Smooth muscle cell (in vitro differentiated cells): ENCODE measurements around the gene ITGA2. TPM values are rescaled to one million over a fixed set of nuclear protein-coding genes. Genes with fewer than 3 reads are reported as not detected.
A peak's percentile ranks its signal among the peaks of the same experiment; 100 is the strongest.

Experiments
- DNase-seq: peaks from one replicate; lab custom pipeline; 2025; ENCODE audit not compliant: unreplicated experiment; lab: John Stamatoyannopoulos, UW
- H2AFZ ChIP-seq: fragments of 200-600 bp; sonication (generic); 2 replicates; pipeline ENCODE4 v1.6.0; 2016; ENCODE audit warnings: antibody characterized with exemption, low read depth, mild to moderate bottlenecking
- H3F3A ChIP-seq: fragments of 200-600 bp; sonication (generic); 2 replicates; pipeline ENCODE4 v1.6.0; 2017; ENCODE audit warnings: antibody characterized with exemption, low read depth
- H3K27ac ChIP-seq: fragments of 200-600 bp; sonication (generic); 2 replicates; pipeline ENCODE4 v1.5.1; 2016; ENCODE audit warnings: low read depth, mild to moderate bottlenecking
- H3K27me3 ChIP-seq: fragments of 200-600 bp; sonication (generic); 2 replicates; pipeline ENCODE4 v1.6.1; 2016; ENCODE audit warnings: low read depth, mild to moderate bottlenecking
- H3K36me3 ChIP-seq: fragments of 200-600 bp; sonication (generic); 2 replicates; pipeline ENCODE4 v1.5.1; 2016; ENCODE audit warnings: low read depth
- H3K4me1 ChIP-seq: fragments of 200-600 bp; sonication (generic); 2 replicates; pipeline ENCODE4 v1.5.1; 2016; ENCODE audit warnings: low read depth
- H3K4me2 ChIP-seq: fragments of 200-600 bp; sonication (generic); 2 replicates; pipeline ENCODE4 v1.6.0; 2016; ENCODE audit warnings: mild to moderate bottlenecking
- H3K4me3 ChIP-seq: fragments of 200-600 bp; sonication (generic); 2 replicates; pipeline ENCODE4 v1.5.1; 2016; ENCODE audit warnings: mild to moderate bottlenecking
- H3K79me2 ChIP-seq: fragments of 200-600 bp; sonication (generic); 2 replicates; pipeline ENCODE4 v1.6.0; 2016; ENCODE audit warnings: low read depth, mild to moderate bottlenecking
- H3K9ac ChIP-seq: fragments of 200-600 bp; sonication (generic); 2 replicates; pipeline ENCODE4 v1.6.0; 2016; ENCODE audit warnings: low read depth
- H3K9me3 ChIP-seq: fragments of 200-600 bp; sonication (generic); replicated peaks from 2 replicates; pipeline ENCODE4 v1.5.1; 2016; ENCODE audit warnings: low read depth
- H4K20me1 ChIP-seq: fragments of 200-600 bp; sonication (generic); 2 replicates; pipeline ENCODE4 v1.6.0; 2016; ENCODE audit warnings: low read depth
- WGBS: methylation state at CpG from one replicate; pipeline ENCODE4 v1.1.7; 2016; ENCODE audit warnings: low lambda C conversion rate; 5-methylcytosine and 5-hydroxymethylcytosine counted together
- polyA plus RNA-seq: library from polyadenylated mRNA; unstranded; fragments of >200 nt; fragmentation: Nextera tagmentation; extraction: Ambion mirVana; gene quantifications from 2 replicates; pipeline ENCODE4 v1.2.1, GENCODE V29; 2016
- total RNA-seq: library from RNA; depleted of rRNA; stranded (reverse); fragments of >200 nt; gene quantifications from 2 replicates; pipeline ENCODE4 v1.2.3, GENCODE V29; 2014
- TF ChIP-seq, protein P1 (sequence below): fragments of 200-600 bp; sonication (generic); IDR thresholded peaks from 2 replicates; pipeline ENCODE4 v1.5.1; 2017; ENCODE audit warnings: borderline replicate concordance, mild to moderate bottlenecking, antibody characterized with exemption; ENCODE audit not compliant: insufficient read depth, poor library complexity, severe bottlenecking

The ITGA2 gene
- total and polyA plus RNA-seq, 2 experiments from 2014 or later = 1.5 to 19.2 TPM

DNA sequence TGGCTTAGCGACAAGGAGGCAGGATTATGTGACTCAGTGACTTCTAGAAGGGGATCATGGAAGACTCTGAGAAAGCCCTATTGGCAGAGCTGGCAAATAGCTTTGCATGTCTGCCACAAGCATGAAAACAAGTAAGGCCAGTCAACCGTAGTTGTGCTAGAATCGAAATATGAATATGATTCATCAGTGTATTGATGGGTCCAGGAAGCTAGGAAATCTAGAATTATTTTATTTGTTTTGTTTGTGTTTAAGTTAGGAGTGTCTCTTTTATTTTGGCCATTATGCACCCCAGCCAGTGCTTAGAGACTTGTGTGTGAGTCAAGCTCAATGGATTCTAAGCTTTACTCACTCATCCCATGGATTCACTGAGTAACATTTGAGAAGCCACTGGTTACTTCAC lies 3.8 kb upstream of the ITGA2 start:
- TF ChIP-seq, protein P1, sequence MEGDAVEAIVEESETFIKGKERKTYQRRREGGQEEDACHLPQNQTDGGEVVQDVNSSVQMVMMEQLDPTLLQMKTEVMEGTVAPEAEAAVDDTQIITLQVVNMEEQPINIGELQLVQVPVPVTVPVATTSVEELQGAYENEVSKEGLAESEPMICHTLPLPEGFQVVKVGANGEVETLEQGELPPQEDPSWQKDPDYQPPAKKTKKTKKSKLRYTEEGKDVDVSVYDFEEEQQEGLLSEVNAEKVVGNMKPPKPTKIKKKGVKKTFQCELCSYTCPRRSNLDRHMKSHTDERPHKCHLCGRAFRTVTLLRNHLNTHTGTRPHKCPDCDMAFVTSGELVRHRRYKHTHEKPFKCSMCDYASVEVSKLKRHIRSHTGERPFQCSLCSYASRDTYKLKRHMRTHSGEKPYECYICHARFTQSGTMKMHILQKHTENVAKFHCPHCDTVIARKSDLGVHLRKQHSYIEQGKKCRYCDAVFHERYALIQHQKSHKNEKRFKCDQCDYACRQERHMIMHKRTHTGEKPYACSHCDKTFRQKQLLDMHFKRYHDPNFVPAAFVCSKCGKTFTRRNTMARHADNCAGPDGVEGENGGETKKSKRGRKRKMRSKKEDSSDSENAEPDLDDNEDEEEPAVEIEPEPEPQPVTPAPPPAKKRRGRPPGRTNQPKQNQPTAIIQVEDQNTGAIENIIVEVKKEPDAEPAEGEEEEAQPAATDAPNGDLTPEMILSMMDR = no peak
- H3K36me3 ChIP-seq = no peaks in the 10 kb centered on the region
- H3K9me3 ChIP-seq = no peaks in the 10 kb centered on the region
- H3K27ac ChIP-seq = peak overlapping the region; percentile 62
- H3K27me3 ChIP-seq = no peaks in the 10 kb centered on the region
- 85% methylated on average over 3 of the region's 3 CpGs for WGBS
- H4K20me1 ChIP-seq = no peaks in the 10 kb centered on the region
- H3F3A ChIP-seq = peaks cover 3% of the 10 kb centered on the region
- peaks cover 12% of the 10 kb centered on the region for H3K4me1 ChIP-seq
- no peak overlapping the region for H3K9ac ChIP-seq
- H3K4me3 ChIP-seq = no peak overlapping the region
- no peak overlapping the region for H2AFZ ChIP-seq
- no peak for DNase-seq
- H3K4me2 ChIP-seq = no peak overlapping the region
- no peaks in the 10 kb centered on the region for H3K79me2 ChIP-seq

DNA sequence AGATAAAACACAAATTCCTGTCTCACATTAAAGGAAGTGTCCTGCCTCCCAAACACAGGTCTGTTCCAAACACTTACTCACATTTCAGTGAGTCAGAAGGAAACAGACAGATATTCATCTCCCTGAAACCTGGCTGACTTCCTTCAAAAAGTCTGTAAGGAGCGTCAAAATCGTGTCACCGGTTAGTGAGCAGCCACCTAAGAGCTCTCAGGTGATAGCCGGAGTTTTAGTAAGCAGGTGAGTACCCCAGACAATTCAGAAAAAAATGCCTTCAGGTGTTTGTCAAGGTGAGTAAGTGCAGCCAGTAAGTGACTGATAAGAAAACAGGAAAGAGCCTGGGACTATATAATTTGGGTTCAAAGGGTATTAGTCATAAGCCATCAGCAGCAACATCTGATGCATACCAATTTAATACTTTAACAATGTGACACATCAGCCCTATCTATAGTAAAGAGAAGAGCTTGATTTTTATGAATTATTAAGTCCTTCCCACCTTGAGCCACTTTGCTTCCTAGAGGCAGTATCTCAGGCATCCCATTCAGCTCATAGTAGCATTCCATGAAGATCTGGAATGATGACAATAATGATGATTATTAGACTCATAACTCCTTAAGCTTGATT lies 1.3 kb upstream of the ITGA2 start:
- Histone ChIP-seq H3K9me3 (no peaks in the 10 kb centered on the region), H3K27ac (peak overlapping the region; percentile 87), H3K27me3 (no peaks in the 10 kb centered on the region), H3K4me3 (no peak overlapping the region), H3K36me3 (no peaks in the 10 kb centered on the region), H2AFZ (no peak overlapping the region), H3K4me1 (peaks cover 20% of the 10 kb centered on the region), H3F3A (peaks cover 3% of the 10 kb centered on the region), H4K20me1 (no peaks in the 10 kb centered on the region), H3K4me2 (peak overlapping the region; percentile 97), H3K79me2 (peaks cover 4% of the 10 kb centered on the region), H3K9ac (peak overlapping the region; percentile 55)
- whole genome bisulfite sequencing = 47% methylated on average over 4 of the region's 4 CpGs
- no peak for DNase-seq
- TF ChIP-seq, protein P1 = no peak

DNA sequence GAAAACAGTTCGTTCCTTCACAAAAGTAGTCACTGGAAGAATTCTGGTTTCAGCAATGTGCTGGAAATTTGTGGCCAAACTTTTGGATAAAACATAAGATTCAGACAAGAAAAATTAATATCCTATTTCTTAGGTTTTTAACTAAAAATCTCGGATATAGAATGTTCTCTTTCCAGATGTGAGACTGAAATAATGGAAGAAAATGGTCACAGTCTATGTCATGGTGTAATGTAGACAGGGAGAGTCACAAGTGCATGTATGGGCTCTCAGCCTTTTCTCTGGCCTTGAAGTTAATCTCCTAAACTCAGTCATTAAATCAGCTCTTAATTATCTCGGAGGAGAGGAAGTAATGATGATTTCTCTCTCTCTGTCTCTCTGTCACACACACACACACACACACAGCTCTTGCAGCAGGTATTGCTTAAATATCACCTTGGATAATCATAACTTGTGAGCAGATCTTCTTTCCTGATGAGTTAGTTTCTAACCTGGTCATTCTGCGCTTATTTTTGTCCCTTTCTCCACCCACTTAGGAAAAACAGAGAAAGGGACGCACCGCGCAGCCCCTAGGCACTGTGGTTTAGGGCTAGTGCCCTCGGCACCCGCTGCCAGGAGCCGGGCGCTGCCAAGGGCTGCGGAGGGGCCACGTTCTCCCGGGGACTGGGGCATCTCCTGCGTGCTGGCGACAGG lies 672 bp upstream of the ITGA2 start:
- H3K9ac ChIP-seq = peak overlapping the region; percentile 55
- peaks cover 20% of the 10 kb centered on the region for H3K4me1 ChIP-seq
- H3F3A ChIP-seq = peaks cover 3% of the 10 kb centered on the region
- H3K4me2 ChIP-seq = peak overlapping the region; percentile 97
- H3K79me2 ChIP-seq = peaks cover 7% of the 10 kb centered on the region
- no peaks in the 10 kb centered on the region for H3K27me3 ChIP-seq
- peak overlapping the region; percentile 77 for H3K4me3 ChIP-seq
- WGBS = 14% methylated on average over 15 of the region's 16 CpGs
- DNase-seq = no peak
- TF ChIP-seq, protein P1 = no peak
- H3K27ac ChIP-seq = peak overlapping the region; percentile 87
- H3K36me3 ChIP-seq = no peaks in the 10 kb centered on the region
- no peaks in the 10 kb centered on the region for H3K9me3 ChIP-seq
- no peaks in the 10 kb centered on the region for H4K20me1 ChIP-seq
- peak overlapping the region; percentile 82 for H2AFZ ChIP-seq
